Stimulated activated CD4-positive, alpha-beta T cell treated with anti-CD3 and anti-CD28 coated beads, Interleukin-15, amount 100 ng/mL, for 1 hour (primary cell): ENCODE results near the gene SLC12A5.
"Not testable (repeated sequence)": the region's sequence is repeated elsewhere in the genome, so short reads cannot be mapped to it uniquely, and the experiment has no call there.

Experiments used
- DNase-seq, 2 donors: peaks; one replicate each; pipeline ENCODE4 v3.0.0-alpha.2; 2020; ENCODE audit warnings: low read depth in 1 of 2, low spot score in 1 of 2

The SLC12A5 gene

GRCh38 chr20:46028772-46029371 lies at the start of gene SLC12A5:
TSS of gene SLC12A5 (plus strand) at chr20:46029215. CDS start at chr20:46029345, 130 bp downstream.
- no peak for DNase-seq

GRCh38 chr20:45981261-45981660 lies 47.8 kb upstream of the SLC12A5 start:
- DNase-seq: no peak

GRCh38 chr20:45983279-45983743 lies 45.7 kb upstream of the SLC12A5 start:
- DNase-seq: no peak

GRCh38 chr20:45985573-45985972 lies 43.4 kb upstream of the SLC12A5 start:
- no peak for DNase-seq

GRCh38 chr20:45987108-45987780 lies 41.8 kb upstream of the SLC12A5 start:
- peak; percentile 55 to 67 for DNase-seq

- not testable (repeated sequence) for DNase-seq
These were observed 40.2 kb upstream of the SLC12A5 start for GRCh38 chr20:45988830-45989229.

- DNase-seq: no peak
These were observed 37.4 kb upstream of the SLC12A5 start for GRCh38 chr20:45991616-45992015.

- DNase-seq: no peak
These were observed 35.6 kb upstream of the SLC12A5 start for GRCh38 chr20:45993197-45993951.

- no peak for DNase-seq
These were observed 34.1 kb upstream of the SLC12A5 start for GRCh38 chr20:45994761-45995493.

- DNase-seq: not testable (repeated sequence)
These were observed 33.4 kb upstream of the SLC12A5 start for GRCh38 chr20:45995495-45996097.

GRCh38 chr20:45997187-45997586 lies 31.8 kb upstream of the SLC12A5 start:
- DNase-seq: no peak

GRCh38 chr20:45998337-45998736 lies 30.7 kb upstream of the SLC12A5 start:
- DNase-seq: no peak

- DNase-seq: no peak
These were observed 30.3 kb upstream of the SLC12A5 start for GRCh38 chr20:45998761-45999160.

- no peak for DNase-seq
These were observed 29.3 kb upstream of the SLC12A5 start for GRCh38 chr20:45999557-46000261.

- DNase-seq: no peak
These were observed 28.6 kb upstream of the SLC12A5 start for GRCh38 chr20:46000262-46000996.

GRCh38 chr20:46001498-46001897 lies 27.5 kb upstream of the SLC12A5 start:
- no peak for DNase-seq

GRCh38 chr20:46002008-46002407 lies 27.0 kb upstream of the SLC12A5 start:
- DNase-seq: no peak

GRCh38 chr20:46004187-46004586 lies 24.8 kb upstream of the SLC12A5 start:
- no peak for DNase-seq

- DNase-seq: no peak
These were observed 24.0 kb upstream of the SLC12A5 start for GRCh38 chr20:46004889-46005473.
